ENCODE data around the gene ROBO1.

- no peak for TF ChIP-seq CTCF (IDR thresholded peaks at IDR 0.05; ENCODE audit: insufficient read depth, low read depth, low read length)
- TF ChIP-seq EZH2 (IDR thresholded peaks at IDR 0.05; ENCODE audit: insufficient read depth, low read length) = no peak
These were observed 1178.0 kb downstream of the ROBO1 start for GRCh38 chr3:78589778-78590177.
